H1 (cell line): Measurements from ENCODE around the gene ASB6. TPM values are rescaled to one million over a fixed set of nuclear protein-coding genes. Genes with fewer than 3 reads are reported as not detected.
"Not testable (repeated sequence)": the region's sequence is repeated elsewhere in the genome, so short reads cannot be mapped to it uniquely, and the experiment has no call there.

ENCODE experiments used
- CTCF ChIA-PET: fragments of 300-600 bp; sonication (Branson Sonifier 250); formaldehyde crosslinking; loops from one replicate; lab custom pipeline; 2021; ENCODE audit not compliant: partially characterized antibody; lab: Charles Lee
- POLR2A ChIA-PET: fragments of 300-600 bp; sonication (Branson Sonifier 250); formaldehyde crosslinking; loops from one replicate; lab custom pipeline; 2021; ENCODE audit warnings: inconsistent platforms; ENCODE audit not compliant: partially characterized antibody; lab: Charles Lee
- DNase-seq, 2 experiments: peaks; one replicate each; pipeline versions ENCODE4 v3.0.0 to v3.0.0-alpha.2; 2010 to 2022; ENCODE audit warnings: low spot score in 2 of 2, low read depth in 1 of 2, mixed read lengths in 1 of 2
- FAIRE-seq: peaks from 2 replicates; lab custom pipeline; 2011; peaks lifted over from hg19 to GRCh38; lab: Jason Lieb, UNC
- H2AFZ ChIP-seq: 2 replicates; pipeline ENCODE4 v1.8.1; 2012; ENCODE audit warnings: low read length, inconsistent platforms
- H2AK5ac ChIP-seq: 2 replicates; pipeline ENCODE4 v1.6.1; 2013; ENCODE audit warnings: low read depth, low read length
- H2BK120ac ChIP-seq: replicated peaks from 2 replicates; pipeline ENCODE3; 2013; ENCODE audit warnings: low read depth, low read length, inconsistent platforms
- H2BK12ac ChIP-seq: 2 replicates; pipeline ENCODE4 v1.6.1; 2013; ENCODE audit warnings: low read depth, low read length
- H2BK15ac ChIP-seq: 2 replicates; pipeline ENCODE4 v1.6.1; 2013; ENCODE audit warnings: low read length
- H2BK20ac ChIP-seq: 2 replicates; pipeline ENCODE4 v1.6.1; 2013; ENCODE audit warnings: low read length
- H2BK5ac ChIP-seq: 2 replicates; pipeline ENCODE4 v1.6.1; 2013; ENCODE audit warnings: low read depth, low read length
- H3K14ac ChIP-seq: 2 replicates; pipeline ENCODE4 v1.6.1; 2013; ENCODE audit warnings: inconsistent platforms; ENCODE audit not compliant: insufficient read length
- H3K18ac ChIP-seq: 2 replicates; pipeline ENCODE4 v1.6.1; 2013; ENCODE audit warnings: low read length; ENCODE audit errors: extremely low read depth
- H3K23ac ChIP-seq: 2 replicates; pipeline ENCODE4 v1.6.1; 2013; ENCODE audit warnings: inconsistent platforms; ENCODE audit not compliant: insufficient read length
- H3K23me2 ChIP-seq: 2 replicates; pipeline ENCODE4 v1.6.1; 2013; ENCODE audit warnings: low read depth, low read length
- H3K27ac ChIP-seq: 2 replicates; pipeline ENCODE4 v1.6.1; 2011; ENCODE audit warnings: low read depth, low read length, inconsistent platforms
- H3K27me3 ChIP-seq, 4 experiments: replicated peaks in 1 of 4; 1 replicate in 1 of 4; 2 replicates in 3 of 4; pipeline versions ENCODE4 v1.6.1 to v1.8.1; 2011 to 2013; ENCODE audit warnings: low read length in 3 of 4, mild to moderate bottlenecking in 3 of 4, inconsistent platforms in 2 of 4, mixed read lengths in 2 of 4, moderate library complexity in 1 of 4; ENCODE audit not compliant: control insufficient read depth in 3 of 4, insufficient read depth in 3 of 4; ENCODE audit errors: extremely low read depth in 1 of 4
- H3K36me3 ChIP-seq, 4 experiments: 2 replicates each; pipeline versions ENCODE4 v1.6.1 to v1.8.1; 2011 to 2013; ENCODE audit warnings: mild to moderate bottlenecking in 4 of 4, low read length in 3 of 4, moderate library complexity in 2 of 4, control low read depth in 1 of 4, inconsistent platforms in 1 of 4; ENCODE audit not compliant: insufficient read depth in 4 of 4, control insufficient read depth in 2 of 4
- H3K4ac ChIP-seq: replicated peaks from 2 replicates; pipeline ENCODE3; 2013; ENCODE audit warnings: low read length, low read depth, mixed read lengths, inconsistent platforms; ENCODE audit not compliant: insufficient read length
- H3K4me1 ChIP-seq, 4 experiments: replicated peaks in 1 of 4; 1 replicate in 1 of 4; 2 replicates in 3 of 4; pipeline versions ENCODE4 v1.6.1 to v1.8.1; 2011 to 2013; ENCODE audit warnings: low read length in 3 of 4, inconsistent platforms in 2 of 4, mixed read lengths in 1 of 4; ENCODE audit not compliant: insufficient read depth in 4 of 4, control insufficient read depth in 3 of 4
- H3K4me2 ChIP-seq, 2 experiments: 2 replicates each; pipeline versions ENCODE4 v1.6.1 to v1.8.1; 2011 to 2013; ENCODE audit warnings: low read depth in 2 of 2, low read length in 2 of 2, control low read depth in 1 of 2, inconsistent platforms in 1 of 2, mild to moderate bottlenecking in 1 of 2; ENCODE audit not compliant: insufficient read depth in 1 of 2
- H3K4me3 ChIP-seq, 4 experiments: fragments of 200-600, 300-600 bp in 1 of 4; sonication (generic), shearing (Covaris generic), sonication (Bioruptor Twin) in 1 of 4; 2 replicates each; pipeline versions ENCODE4 v1.5.1 to v1.8.1; 2011 to 2016; ENCODE audit warnings: low read length in 4 of 4, low read depth in 3 of 4, control low read depth in 2 of 4, inconsistent platforms in 2 of 4, mild to moderate bottlenecking in 2 of 4, mixed read lengths in 1 of 4, moderate library complexity in 1 of 4; ENCODE audit not compliant: insufficient read depth in 2 of 4; ENCODE audit errors: extremely low read depth in 1 of 4
- H3K56ac ChIP-seq: replicated peaks from 2 replicates; pipeline ENCODE3; 2013; ENCODE audit warnings: low read depth, mild to moderate bottlenecking, mixed read lengths, low read length, inconsistent platforms; ENCODE audit not compliant: insufficient read length
- H3K79me1 ChIP-seq: 2 replicates; pipeline ENCODE4 v1.6.1; 2013; ENCODE audit warnings: low read depth, low read length, control low read depth
- H3K79me2 ChIP-seq, 2 experiments: 2 replicates each; pipeline versions ENCODE4 v1.6.1 to v1.8.1; 2012 to 2013; ENCODE audit warnings: low read length in 2 of 2, mild to moderate bottlenecking in 2 of 2, inconsistent platforms in 1 of 2; ENCODE audit not compliant: insufficient read depth in 2 of 2, control insufficient read depth in 1 of 2
- H3K9ac ChIP-seq, 4 experiments: replicated peaks in 1 of 4; 1 replicate in 1 of 4; 2 replicates in 3 of 4; pipeline versions ENCODE4 v1.6.1 to v1.8.1; 2011 to 2013; ENCODE audit warnings: low read depth in 3 of 4, low read length in 3 of 4, control low read depth in 2 of 4, mild to moderate bottlenecking in 2 of 4, moderate library complexity in 2 of 4, inconsistent platforms in 1 of 4; ENCODE audit errors: extremely low read depth in 1 of 4
- H3K9me3 ChIP-seq, 2 experiments: 2 replicates each; pipeline versions ENCODE4 v1.6.1 to v1.8.1; 2012 to 2013; ENCODE audit warnings: mild to moderate bottlenecking in 2 of 2, moderate library complexity in 2 of 2, control low read depth in 1 of 2, inconsistent platforms in 1 of 2, low read depth in 1 of 2, low read length in 1 of 2, mixed read lengths in 1 of 2; ENCODE audit not compliant: insufficient read depth in 2 of 2
- H4K20me1 ChIP-seq, 2 experiments: replicated peaks in 1 of 2; 2 replicates each; pipeline versions ENCODE3 to v1.8.1; 2011 to 2013; ENCODE audit warnings: inconsistent platforms in 2 of 2, low read length in 2 of 2, mild to moderate bottlenecking in 1 of 2; ENCODE audit not compliant: insufficient read depth in 2 of 2, control insufficient read depth in 1 of 2
- H4K5ac ChIP-seq: 2 replicates; pipeline ENCODE4 v1.6.1; 2013; ENCODE audit warnings: low read length, low read depth, mixed read lengths, inconsistent platforms; ENCODE audit not compliant: insufficient read length
- H4K8ac ChIP-seq: 2 replicates; pipeline ENCODE4 v1.8.0; 2013; ENCODE audit warnings: mild to moderate bottlenecking, moderate library complexity, low read length, inconsistent platforms; ENCODE audit not compliant: insufficient read depth; ENCODE audit errors: extremely low read depth
- H4K91ac ChIP-seq: replicated peaks from 2 replicates; pipeline ENCODE3; 2013; ENCODE audit warnings: low read length, mixed read lengths, inconsistent platforms; ENCODE audit not compliant: insufficient read length
- WGBS, 2 experiments: shearing (Covaris generic) in 1 of 2; methylation state at CpG; one replicate each; pipeline versions ENCODE4 v1.1.6 to v1.1.7; 2013 to 2015; ENCODE audit warnings: low lambda C conversion rate in 2 of 2, mixed read lengths in 2 of 2, inconsistent platforms in 1 of 2, low coverage in 1 of 2, missing lambda C conversion rate in 1 of 2; ENCODE audit not compliant: insufficient replicate concordance in 2 of 2, insufficient coverage in 1 of 2, insufficient read length in 1 of 2; ENCODE audit errors: extremely low coverage in 1 of 2, missing lambda C conversion rate in 1 of 2; 5-methylcytosine and 5-hydroxymethylcytosine counted together
- polyA plus RNA-seq, 7 experiments: library from polyadenylated mRNA; depleted of rRNA in 3 of 7; stranded (reverse) in 5 of 7; unstranded in 2 of 7; fragments of >200 nt in 5 of 7; fragments of 200-250 nt in 2 of 7; gene quantifications; 1 replicate in 5 of 7; 2 replicates in 1 of 7; 4 replicates in 1 of 7; pipeline versions ENCODE4 v1.2.1 to v1.2.3, GENCODE V29; 2011 to 2013; ENCODE audit warnings: missing spikeins in 2 of 7, mixed read lengths in 2 of 7
- total RNA-seq: library from RNA; stranded (reverse); fragmentation: NEBNext Ultra II Directional; extraction: Animal tissue kit (Norgen Biotek cat#: 25700); gene quantifications from 2 replicates; pipeline ENCODE4 v1.2.1, GENCODE V29; 2021

Gene ASB6
- total and polyA plus RNA-seq, 2 of the 8 experiments (the other 6 are each of a cell fraction or from before 2014, with no cell fraction given) = 14.0 to 17.3 TPM

GRCh38 chr9:129636343-129636742, 5.6 kb downstream of the ASB6 start:
- not testable (repeated sequence) for H3K9ac ChIP-seq, H2BK5ac ChIP-seq, H4K8ac ChIP-seq, H2BK12ac ChIP-seq, H3K14ac ChIP-seq, H3K56ac ChIP-seq, FAIRE-seq, H2AFZ ChIP-seq, H2BK15ac ChIP-seq, H3K23me2 ChIP-seq, H3K9me3 ChIP-seq, H4K91ac ChIP-seq, H3K27ac ChIP-seq, H2BK20ac ChIP-seq, H3K4me1 ChIP-seq, H2BK120ac ChIP-seq, H3K4ac ChIP-seq, H3K27me3 ChIP-seq, DNase-seq, H3K4me3 ChIP-seq, H3K18ac ChIP-seq, H3K23ac ChIP-seq, H2AK5ac ChIP-seq, H4K5ac ChIP-seq, H3K4me2 ChIP-seq
- 92% methylated on average over 10 of the region's 10 CpGs; no CpG with 5 or more reads in 1 of the 2 experiments for WGBS, 2 experiments
- peaks cover 4 to 34% of the 10 kb centered on the region in 2 experiments; a peak in 3 of 4 replicates for H3K79me2 ChIP-seq
- peaks cover 18% of the 10 kb centered on the region for H3K79me1 ChIP-seq
- ChIA-PET CTCF (interaction anchor here (0.7 to 6.5 kb wide), 3 partner anchors 10 to 494 kb away, joined by 3 to 56 read pairs (median 4); partner anchors contain the start of gene NTMT1), POLR2A (interaction anchor here (0.7 to 8.2 kb wide), 5 partner anchors 9 to 473 kb away, joined by 3 to 95 read pairs (median 4); partner anchors contain the start of gene NTMT1)
- peaks cover 13 to 64% (median 36%) of the 10 kb centered on the region in 4 experiments for H3K36me3 ChIP-seq
- peaks cover 25 to 51% of the 10 kb centered on the region in 2 experiments for H4K20me1 ChIP-seq
